COR-L47 (cell line): ENCODE data around the gene RNF14.
"Not testable (repeated sequence)": the region's sequence is repeated elsewhere in the genome, so short reads cannot be mapped to it uniquely, and the experiment has no call there.

Experiments used
- DNase-seq: peaks from one replicate; lab custom pipeline; 2025; lab: John Stamatoyannopoulos, UW

RNF14 gene

DNA sequence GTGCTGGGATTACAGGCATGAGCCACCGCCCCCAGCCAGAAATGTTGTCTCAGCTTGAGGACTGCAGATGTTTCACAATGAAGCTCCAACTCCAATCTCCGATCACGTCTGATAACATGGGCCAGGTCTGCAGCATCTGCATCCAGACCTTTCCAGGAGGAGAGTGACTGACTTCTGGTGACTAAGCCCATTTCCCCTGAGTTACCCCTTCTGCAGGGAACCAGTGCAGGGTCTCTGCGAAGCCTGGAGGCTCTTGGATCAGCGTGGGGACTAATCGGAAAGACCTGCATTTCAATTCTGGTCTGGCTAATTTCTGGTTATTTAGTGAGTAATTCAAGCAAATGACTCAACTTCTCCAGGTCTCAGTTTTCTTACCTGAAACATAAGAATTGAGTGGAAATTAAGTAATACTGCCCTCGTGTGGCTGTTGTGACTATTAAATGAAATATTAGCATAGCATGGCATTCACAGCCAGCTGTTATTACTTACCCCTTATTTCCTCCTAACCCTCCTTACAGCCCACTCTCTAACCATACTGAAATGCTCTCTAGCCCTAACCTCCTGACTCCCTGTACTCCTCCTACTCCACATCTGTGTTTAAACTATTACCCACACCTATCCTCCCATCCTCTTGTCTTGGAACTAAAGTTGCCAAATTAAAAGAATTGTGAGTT is 46.1 kb downstream of the RNF14 start:
- peak; percentile 64 for DNase-seq

DNA sequence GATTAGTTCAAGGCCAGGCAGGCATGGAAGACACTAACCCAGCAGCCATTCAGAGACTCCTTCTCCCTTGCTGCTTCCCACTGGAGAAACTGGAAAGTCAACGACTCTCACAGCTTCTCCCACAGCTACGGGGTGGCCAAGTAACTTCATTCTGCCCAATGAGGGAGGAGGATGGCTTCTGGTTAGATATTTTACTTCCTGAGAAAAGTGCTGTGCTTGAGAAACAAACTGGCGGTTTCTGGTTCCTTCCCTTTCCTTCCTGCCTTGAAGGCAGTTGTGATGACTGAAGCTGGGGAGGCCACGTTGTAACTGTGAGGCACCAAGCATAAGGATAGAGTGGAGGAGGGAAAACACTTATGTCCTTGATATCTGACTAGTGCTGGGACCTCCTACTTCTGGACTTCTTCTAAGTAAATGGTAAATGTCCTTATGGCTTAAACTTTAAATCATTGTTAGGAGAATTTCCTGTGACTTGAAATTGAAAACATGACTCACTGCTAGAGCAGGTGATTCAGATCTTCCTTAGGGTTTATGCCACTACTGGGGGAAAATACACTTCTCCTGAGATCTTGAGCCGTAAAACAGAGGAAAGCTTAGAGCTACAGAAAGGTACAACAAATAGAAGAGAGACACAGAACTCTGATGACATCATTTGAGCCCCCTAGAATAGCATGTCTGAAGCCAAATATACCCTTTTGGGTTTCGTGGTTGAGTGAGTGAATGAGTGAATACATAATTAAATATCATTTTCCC is 47.1 kb downstream of the RNF14 start:
- DNase-seq, result no peak

GRCh38 chr5:142016556-142016955 is 47.7 kb downstream of the RNF14 start:
- no peak for DNase-seq

- DNase-seq, result no peak
These were observed 49.0 kb downstream of the RNF14 start for GRCh38 chr5:142017832-142018427.

GRCh38 chr5:142020122-142020659 is 51.3 kb downstream of the RNF14 start:
- no peak for DNase-seq

DNA sequence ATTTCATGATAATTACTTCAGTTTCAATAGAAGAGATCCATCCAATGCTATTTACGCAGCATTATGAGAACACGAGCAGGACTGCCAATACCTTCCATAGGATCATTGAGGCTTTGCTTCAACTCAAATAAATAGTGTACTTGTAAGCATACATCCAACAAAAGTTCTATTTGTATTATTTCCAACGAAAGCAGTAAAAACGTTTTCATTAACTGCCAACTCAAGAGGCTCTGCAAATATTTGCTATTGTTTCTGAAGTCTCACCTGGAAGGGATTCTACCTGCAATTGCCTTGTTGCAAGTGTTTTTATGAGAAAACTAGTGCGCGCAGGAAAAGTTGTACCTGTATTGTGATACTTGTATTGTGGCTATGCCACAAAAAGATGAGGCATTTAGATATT is 54.9 kb downstream of the RNF14 start:
- DNase-seq, result peak; percentile 2

DNA sequence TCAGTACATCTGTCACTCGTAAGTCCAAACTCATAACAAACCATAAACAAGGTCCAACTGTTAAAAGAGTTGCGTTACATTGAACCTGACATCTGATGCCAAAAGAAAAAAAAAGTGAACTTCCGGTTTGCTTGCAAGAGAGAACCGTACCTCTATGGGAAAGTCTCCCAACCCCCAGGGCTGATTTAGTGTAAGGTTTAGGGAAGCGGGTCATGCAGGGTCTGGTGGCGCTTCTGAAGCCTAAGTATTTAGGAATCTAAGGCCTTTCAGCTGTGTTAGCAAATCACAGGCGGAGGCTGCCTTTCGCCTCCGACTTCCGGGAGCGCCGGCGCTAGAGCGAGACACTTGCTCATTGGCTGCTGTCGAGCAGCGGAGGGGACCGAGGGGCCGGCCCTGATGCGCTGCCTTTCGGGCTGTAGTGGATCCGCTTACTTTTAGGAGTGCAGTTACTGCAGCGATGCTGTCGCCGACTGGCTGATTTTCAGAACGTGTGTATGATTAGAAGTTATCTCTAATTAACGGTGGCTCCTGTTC is 55.9 kb downstream of the RNF14 start:
- DNase-seq, result peak; percentile 75

DNA sequence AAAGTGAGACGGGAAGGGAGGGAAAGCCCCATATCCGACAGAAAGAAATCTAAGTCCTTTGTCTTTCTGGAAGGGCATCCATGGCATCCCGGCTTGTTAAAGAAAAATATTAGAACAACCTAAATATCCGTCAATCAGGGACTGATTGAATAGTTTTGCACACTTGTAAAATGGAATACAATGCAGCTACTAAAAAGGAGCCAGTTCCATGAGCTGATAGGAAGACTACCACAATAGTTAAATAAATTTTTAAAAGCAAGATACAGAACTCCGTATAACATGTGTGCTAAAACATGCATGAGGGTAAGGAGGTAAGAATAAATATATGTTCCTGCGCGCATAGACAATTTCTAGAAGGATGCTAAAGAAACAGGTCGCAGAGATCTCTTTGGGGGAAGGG is 56.7 kb downstream of the RNF14 start:
- no peak for DNase-seq

DNA sequence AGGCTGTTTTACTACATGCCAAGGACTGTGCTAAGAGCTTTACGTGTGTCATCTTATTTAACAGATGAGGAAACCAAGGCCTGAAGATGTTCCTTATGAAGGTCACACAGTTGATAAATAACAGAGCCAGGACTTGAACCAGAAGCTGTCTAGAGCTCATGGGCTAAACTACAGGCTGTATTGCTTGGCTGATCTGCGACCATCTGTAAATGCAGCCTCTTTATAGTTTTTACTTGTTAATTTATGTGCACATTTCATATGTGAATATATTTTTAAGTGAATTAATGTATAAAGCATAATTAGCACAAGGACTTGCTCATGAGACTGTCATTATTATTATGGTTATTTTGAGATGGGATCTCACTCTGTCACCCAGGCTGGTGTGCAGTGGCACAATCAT is 63.2 kb downstream of the RNF14 start:
- no peak for DNase-seq

- no peak for DNase-seq
These were observed 64.1 kb downstream of the RNF14 start for GRCh38 chr5:142032747-142033631.

- DNase-seq, result not testable (repeated sequence)
These were observed 65.0 kb downstream of the RNF14 start for GRCh38 chr5:142033632-142034567.

GRCh38 chr5:142034994-142035393 is 66.1 kb downstream of the RNF14 start:
- DNase-seq, result no peak

- DNase-seq, result no peak
These were observed 68.0 kb downstream of the RNF14 start for GRCh38 chr5:142036918-142037317.

GRCh38 chr5:142037599-142037998 is 68.7 kb downstream of the RNF14 start:
- DNase-seq, result not testable (repeated sequence)

GRCh38 chr5:142038735-142039134 is 69.8 kb downstream of the RNF14 start:
- no peak for DNase-seq
